A673 (cell line): ENCODE data around the gene MYO18B. TPM values are rescaled to one million over a fixed set of nuclear protein-coding genes. Genes with fewer than 3 reads are reported as not detected.

Source experiments
- BruUV-seq: library from RNA; stranded (reverse); fragments of 400-500 nt; replicated peaks from 2 replicates; lab custom pipeline; 2021; lab: Mats Ljungman, UMichigan
- CTCF ChIA-PET: fragments of 300-600 bp; sonication (Branson Sonifier 250); formaldehyde crosslinking; loops from one replicate; lab custom pipeline; 2022; ENCODE audit warnings: antibody characterized with exemption; lab: Charles Lee
- POLR2A ChIA-PET: fragments of 300-600 bp; sonication (Branson Sonifier 250); formaldehyde crosslinking; loops from one replicate; lab custom pipeline; 2022; ENCODE audit warnings: antibody characterized with exemption; ENCODE audit not compliant: low non-redundant PET; lab: Charles Lee
- DNase-seq: peaks from one replicate; pipeline ENCODE4 v3.0.0-alpha.2; 2015; ENCODE audit warnings: low spot score
- H3K27ac ChIP-seq: fragments of 200-600 bp; sonication (generic); 2 replicates; pipeline ENCODE4 v1.5.1; 2016; ENCODE audit warnings: mixed run types, low read depth, mild to moderate bottlenecking, mixed read lengths, antibody characterized with exemption, low read length; ENCODE audit not compliant: poor library complexity, severe bottlenecking
- H3K27me3 ChIP-seq: fragments of 200-600 bp; sonication (generic); replicated peaks from 2 replicates; pipeline ENCODE4 v1.6.1; 2017; ENCODE audit warnings: mixed run types, low read depth, mild to moderate bottlenecking, mixed read lengths, antibody characterized with exemption, low read length; ENCODE audit not compliant: insufficient read depth, poor library complexity
- H3K36me3 ChIP-seq: fragments of 200-600 bp; sonication (generic); 2 replicates; pipeline ENCODE4 v1.6.1; 2016; ENCODE audit warnings: mixed run types, mild to moderate bottlenecking, mixed read lengths, antibody characterized with exemption, low read length; ENCODE audit not compliant: insufficient read depth, poor library complexity, severe bottlenecking
- H3K4me1 ChIP-seq: fragments of 200-600 bp; sonication (generic); 2 replicates; pipeline ENCODE4 v1.6.1; 2017; ENCODE audit warnings: mixed run types, mild to moderate bottlenecking, mixed read lengths, antibody characterized with exemption, low read length; ENCODE audit not compliant: insufficient read depth, poor library complexity, severe bottlenecking
- H3K4me3 ChIP-seq: fragments of 200-600 bp; sonication (generic); 2 replicates; pipeline ENCODE4 v1.5.1; 2016; ENCODE audit warnings: low read depth, mixed run types, mild to moderate bottlenecking, mixed read lengths, low read length; ENCODE audit not compliant: poor library complexity, severe bottlenecking
- H3K9me3 ChIP-seq: fragments of 200-600 bp; sonication (generic); 2 replicates; pipeline ENCODE4 v1.6.1; 2016; ENCODE audit warnings: mixed run types, low read depth, mild to moderate bottlenecking, mixed read lengths, antibody characterized with exemption, low read length; ENCODE audit not compliant: poor library complexity, severe bottlenecking
- EZH2 ChIP-seq: fragments of 200-600 bp; sonication (generic); IDR thresholded peaks from 2 replicates; pipeline ENCODE4 v1.6.1; 2017; ENCODE audit warnings: borderline replicate concordance, low read depth, mild to moderate bottlenecking, mixed read lengths, antibody characterized with exemption, low read length; ENCODE audit not compliant: poor library complexity, severe bottlenecking
- intact Hi-C: fragments of 100-400 bp; cut with micrococcal nuclease; formaldehyde crosslinking; loops from one replicate; pipeline ENCODE4 v1.10.0; 2022; ENCODE audit not compliant: unreplicated experiment
- total RNA-seq: library from RNA; stranded (reverse); gene quantifications from 2 replicates; pipeline ENCODE4 v1.2.3, GENCODE V29; 2021
- TF ChIP-seq, protein P1 (sequence below): fragments of 300-800, 200-600 bp; sonication (generic); conservative IDR thresholded peaks from 2 replicates; pipeline ENCODE4 v1.5.1; 2017; ENCODE audit warnings: low read depth, mild to moderate bottlenecking, antibody characterized with exemption, low read length, moderate library complexity, mixed read lengths

MYO18B gene
- total RNA-seq, 1 experiment from 2014 or later, result not detected

DNA sequence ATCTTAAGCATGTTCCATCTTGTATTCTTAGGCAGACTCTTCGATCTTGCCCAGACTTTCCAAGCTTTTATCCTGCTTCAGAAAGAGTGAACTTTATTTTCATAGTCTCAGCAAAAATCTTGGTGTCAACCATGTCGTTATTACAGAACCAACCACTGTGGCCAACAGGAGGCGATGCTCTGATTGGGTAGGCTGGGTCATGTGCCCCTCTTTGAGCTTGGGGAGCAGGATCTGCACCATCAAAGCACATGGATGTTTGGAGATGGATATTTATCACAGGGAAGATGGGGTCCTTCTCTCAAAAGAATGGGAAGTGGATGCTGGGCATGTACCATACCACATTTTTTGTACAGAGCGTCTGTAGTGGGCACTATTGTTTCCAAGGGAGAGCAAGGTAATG lies 197.4 kb downstream of the MYO18B start:
- BruUV-seq, result no TSS peak
- ChIA-PET CTCF (no interaction called here), POLR2A (no interaction called here)
- Histone ChIP-seq H3K27me3 (peaks cover 25% of the 10 kb centered on the region), H3K36me3 (no peaks in the 10 kb centered on the region), H3K4me1 (no peaks in the 10 kb centered on the region), H3K4me3 (no peak overlapping the region), H3K9me3 (no peaks in the 10 kb centered on the region), H3K27ac (no peak overlapping the region)
- intact Hi-C loops, result no loop called here
- no peak for TF ChIP-seq EZH2
- DNase-seq, result no peak

GRCh38 chr22:25940479-25940878 lies 198.5 kb downstream of the MYO18B start:
- TF ChIP-seq EZH2, result no peak
- TF ChIP-seq, protein P1, sequence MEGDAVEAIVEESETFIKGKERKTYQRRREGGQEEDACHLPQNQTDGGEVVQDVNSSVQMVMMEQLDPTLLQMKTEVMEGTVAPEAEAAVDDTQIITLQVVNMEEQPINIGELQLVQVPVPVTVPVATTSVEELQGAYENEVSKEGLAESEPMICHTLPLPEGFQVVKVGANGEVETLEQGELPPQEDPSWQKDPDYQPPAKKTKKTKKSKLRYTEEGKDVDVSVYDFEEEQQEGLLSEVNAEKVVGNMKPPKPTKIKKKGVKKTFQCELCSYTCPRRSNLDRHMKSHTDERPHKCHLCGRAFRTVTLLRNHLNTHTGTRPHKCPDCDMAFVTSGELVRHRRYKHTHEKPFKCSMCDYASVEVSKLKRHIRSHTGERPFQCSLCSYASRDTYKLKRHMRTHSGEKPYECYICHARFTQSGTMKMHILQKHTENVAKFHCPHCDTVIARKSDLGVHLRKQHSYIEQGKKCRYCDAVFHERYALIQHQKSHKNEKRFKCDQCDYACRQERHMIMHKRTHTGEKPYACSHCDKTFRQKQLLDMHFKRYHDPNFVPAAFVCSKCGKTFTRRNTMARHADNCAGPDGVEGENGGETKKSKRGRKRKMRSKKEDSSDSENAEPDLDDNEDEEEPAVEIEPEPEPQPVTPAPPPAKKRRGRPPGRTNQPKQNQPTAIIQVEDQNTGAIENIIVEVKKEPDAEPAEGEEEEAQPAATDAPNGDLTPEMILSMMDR, result no peak
- intact Hi-C loops, result no loop called here
- Histone ChIP-seq H3K27ac (no peak overlapping the region), H3K27me3 (peaks cover 14% of the 10 kb centered on the region), H3K36me3 (no peaks in the 10 kb centered on the region), H3K4me3 (no peak overlapping the region), H3K4me1 (no peaks in the 10 kb centered on the region), H3K9me3 (no peaks in the 10 kb centered on the region)
- DNase-seq, result no peak
- ChIA-PET CTCF (no interaction called here), POLR2A (interaction anchor here (0.6 kb wide), 1 partner anchor 66 kb away, joined by 4 read pairs; no protein-coding TSS in a partner anchor)
- BruUV-seq, result no TSS peak

- H3K27me3 ChIP-seq, result peaks cover 12% of the 10 kb centered on the region
- no peaks in the 10 kb centered on the region for H3K9me3 ChIP-seq
- no peak for DNase-seq
- H3K27ac ChIP-seq, result no peak overlapping the region
- no peaks in the 10 kb centered on the region for H3K4me1 ChIP-seq
- TF ChIP-seq, protein P1, result no peak
- no peak for TF ChIP-seq EZH2
- no TSS peak for BruUV-seq
- intact Hi-C loops, result no loop called here
- no peak overlapping the region for H3K4me3 ChIP-seq
- no peaks in the 10 kb centered on the region for H3K36me3 ChIP-seq
- ChIA-PET CTCF (no interaction called here), POLR2A (interaction anchor here (0.6 kb wide), 1 partner anchor 285 kb away, joined by 3 read pairs; no protein-coding TSS in a partner anchor)
These were observed 199.5 kb downstream of the MYO18B start for GRCh38 chr22:25941365-25941960.
